DND-41 (cell line): ENCODE measurements around the gene KRTAP1-4.

Source experiments
- EZH2 ChIP-seq: IDR thresholded peaks from 3 replicates; pipeline ENCODE4 v1.6.1; 2012; ENCODE audit warnings: borderline replicate concordance, low read depth, mild to moderate bottlenecking, moderate library complexity, low read length, inconsistent platforms; ENCODE audit not compliant: severe bottlenecking
- TF ChIP-seq, protein P1 (sequence below): IDR thresholded peaks from 2 replicates; pipeline ENCODE4 v1.5.1; 2012; ENCODE audit warnings: borderline replicate concordance, low read length, moderate library complexity, mild to moderate bottlenecking; ENCODE audit not compliant: poor library complexity, severe bottlenecking; ENCODE audit errors: extremely low read depth

GRCh38 chr17:41015454-41015853, 14.5 kb downstream of the KRTAP1-4 start:
- TF ChIP-seq, protein P1, sequence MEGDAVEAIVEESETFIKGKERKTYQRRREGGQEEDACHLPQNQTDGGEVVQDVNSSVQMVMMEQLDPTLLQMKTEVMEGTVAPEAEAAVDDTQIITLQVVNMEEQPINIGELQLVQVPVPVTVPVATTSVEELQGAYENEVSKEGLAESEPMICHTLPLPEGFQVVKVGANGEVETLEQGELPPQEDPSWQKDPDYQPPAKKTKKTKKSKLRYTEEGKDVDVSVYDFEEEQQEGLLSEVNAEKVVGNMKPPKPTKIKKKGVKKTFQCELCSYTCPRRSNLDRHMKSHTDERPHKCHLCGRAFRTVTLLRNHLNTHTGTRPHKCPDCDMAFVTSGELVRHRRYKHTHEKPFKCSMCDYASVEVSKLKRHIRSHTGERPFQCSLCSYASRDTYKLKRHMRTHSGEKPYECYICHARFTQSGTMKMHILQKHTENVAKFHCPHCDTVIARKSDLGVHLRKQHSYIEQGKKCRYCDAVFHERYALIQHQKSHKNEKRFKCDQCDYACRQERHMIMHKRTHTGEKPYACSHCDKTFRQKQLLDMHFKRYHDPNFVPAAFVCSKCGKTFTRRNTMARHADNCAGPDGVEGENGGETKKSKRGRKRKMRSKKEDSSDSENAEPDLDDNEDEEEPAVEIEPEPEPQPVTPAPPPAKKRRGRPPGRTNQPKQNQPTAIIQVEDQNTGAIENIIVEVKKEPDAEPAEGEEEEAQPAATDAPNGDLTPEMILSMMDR = no peak
- TF ChIP-seq EZH2 = no peak
